HG02588 (cell line): ENCODE results near the gene ERAS.

ENCODE experiments used
- ATAC-seq: cut with Tn5 transposase; IDR thresholded peaks from one replicate; pipeline ENCODE4 v1.9.1; 2021; ENCODE audit warnings: mild to moderate bottlenecking, moderate library complexity; ENCODE audit not compliant: unreplicated experiment

The ERAS gene, protein sequence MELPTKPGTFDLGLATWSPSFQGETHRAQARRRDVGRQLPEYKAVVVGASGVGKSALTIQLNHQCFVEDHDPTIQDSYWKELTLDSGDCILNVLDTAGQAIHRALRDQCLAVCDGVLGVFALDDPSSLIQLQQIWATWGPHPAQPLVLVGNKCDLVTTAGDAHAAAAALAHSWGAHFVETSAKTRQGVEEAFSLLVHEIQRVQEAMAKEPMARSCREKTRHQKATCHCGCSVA

DNA sequence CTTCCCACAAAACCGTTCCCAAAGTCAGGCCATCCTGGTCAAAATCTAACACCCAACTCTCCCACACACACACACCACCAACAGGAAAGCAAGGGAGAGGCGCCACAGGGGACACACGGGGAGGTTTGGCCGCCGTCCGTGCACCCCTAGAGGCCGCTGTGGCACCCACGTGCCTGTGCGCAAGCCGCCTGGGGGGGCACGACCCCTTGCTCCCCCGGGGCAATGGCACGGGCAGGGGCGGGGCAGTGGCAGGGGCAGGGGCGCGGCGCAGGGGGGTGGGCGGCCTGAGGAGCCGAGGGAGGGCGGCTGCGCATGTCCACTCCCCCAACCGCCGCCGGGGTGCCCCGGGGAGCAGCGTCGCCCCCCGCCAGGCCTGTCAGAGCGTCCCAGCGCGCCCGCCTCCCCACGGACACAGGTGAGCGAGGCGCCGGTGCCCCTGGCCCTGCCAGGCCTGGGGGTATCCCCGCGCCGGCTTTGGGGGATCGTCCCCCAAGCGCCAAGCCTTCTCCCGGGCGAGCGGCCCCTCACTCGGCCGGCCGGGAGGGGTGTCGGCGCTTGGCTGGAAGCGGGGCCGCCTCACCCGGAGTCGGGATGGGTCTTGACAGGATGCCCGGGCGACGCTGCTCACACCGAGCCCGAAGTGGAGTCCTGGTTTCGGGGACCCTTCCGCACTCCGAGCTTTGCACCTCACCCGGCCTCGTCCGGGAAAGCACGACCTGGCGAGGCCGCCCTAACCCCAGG is at the start of gene ERAS:
Gene ERAS, plus strand, starts transcription at position 379 of the 741 bp plus-strand sequence. CDS start 2,611 bp downstream, outside the sequence.
- ATAC-seq = no peak

DNA sequence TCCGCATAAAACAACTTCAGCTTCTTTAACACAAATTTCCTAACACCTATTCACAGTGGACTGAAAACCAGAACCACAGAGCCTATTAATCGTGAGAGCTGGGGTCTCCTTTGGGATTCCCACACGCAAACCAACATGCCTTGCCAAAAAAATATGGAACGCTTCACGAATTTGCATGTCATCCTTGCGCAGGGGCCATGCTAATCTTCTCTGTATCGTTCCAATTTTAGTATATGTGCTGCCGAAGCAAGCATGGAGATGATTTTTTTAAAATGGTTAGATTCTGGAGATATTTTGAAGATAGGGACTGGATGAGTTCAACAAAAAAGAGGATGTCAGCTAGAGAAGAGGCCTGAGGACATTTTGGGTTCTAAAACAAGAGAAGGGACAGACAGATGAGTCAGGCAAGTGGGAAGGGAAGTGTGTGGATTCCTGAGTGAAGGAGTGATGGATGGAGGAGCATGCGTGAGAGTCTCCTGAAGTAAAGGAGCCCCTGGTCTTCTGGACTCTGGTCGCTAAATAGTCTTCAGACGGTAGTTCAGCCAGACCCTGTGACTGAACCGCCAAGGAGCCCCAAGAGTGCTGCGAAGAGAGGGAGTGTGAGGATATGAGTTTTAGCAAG is 49.4 kb upstream of the ERAS start:
- no peak for ATAC-seq

DNA sequence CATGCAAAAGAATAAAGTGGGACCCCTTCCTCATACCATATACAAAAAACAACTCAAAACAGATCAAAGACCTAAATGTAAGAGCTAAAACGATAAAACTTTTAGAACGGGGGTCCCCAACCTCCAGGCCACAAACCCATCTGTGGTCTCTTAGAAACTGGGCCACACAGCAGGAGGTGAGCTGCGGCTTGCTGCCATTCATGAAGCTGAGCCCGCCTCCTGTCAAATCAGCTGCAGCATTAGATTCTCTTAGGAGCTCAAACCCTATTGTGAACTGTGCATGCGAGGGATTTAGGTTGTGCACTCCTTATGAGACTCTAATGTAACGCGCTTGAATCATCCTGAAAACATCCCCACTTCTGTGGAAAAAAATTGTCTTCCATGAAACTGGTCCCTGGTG is 46.9 kb upstream of the ERAS start:
- ATAC-seq = no peak

DNA sequence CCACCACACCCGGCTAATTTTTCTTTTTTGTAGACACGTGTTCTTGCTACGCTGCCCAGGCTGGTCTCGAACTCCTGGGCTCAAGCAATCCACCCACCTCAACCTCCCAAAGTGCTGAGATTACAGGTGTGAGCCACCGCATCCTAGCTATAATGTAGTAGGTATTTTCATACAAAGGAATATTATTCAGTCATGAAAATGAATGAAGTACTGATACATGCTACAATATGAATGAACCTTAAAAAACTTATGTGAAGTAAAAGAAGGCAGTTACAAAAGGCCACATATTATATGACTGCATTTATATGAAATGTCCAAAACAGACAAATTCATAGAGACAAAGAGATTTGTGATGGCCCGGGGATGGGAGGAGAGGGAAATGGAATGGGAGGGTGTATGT is 44.6 kb upstream of the ERAS start:
- no peak for ATAC-seq

DNA sequence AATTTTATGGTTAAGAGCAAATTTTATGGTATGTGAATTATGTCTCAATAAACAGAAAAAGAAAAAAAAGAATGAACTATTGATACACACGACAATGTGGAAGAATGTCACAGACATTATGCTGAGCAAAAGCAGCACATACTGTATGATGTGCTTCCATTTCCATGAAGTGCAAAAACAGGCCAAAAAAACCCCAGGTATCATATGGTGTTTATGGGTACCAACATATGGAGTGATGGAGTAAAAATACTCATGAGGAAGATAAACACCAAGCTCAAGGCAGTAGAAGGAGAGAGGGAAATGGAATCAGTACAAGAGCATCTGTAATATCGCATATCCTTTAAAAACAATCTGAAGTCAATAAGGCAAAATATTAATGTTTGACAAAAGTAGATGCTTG is 44.1 kb upstream of the ERAS start:
- no peak for ATAC-seq

DNA sequence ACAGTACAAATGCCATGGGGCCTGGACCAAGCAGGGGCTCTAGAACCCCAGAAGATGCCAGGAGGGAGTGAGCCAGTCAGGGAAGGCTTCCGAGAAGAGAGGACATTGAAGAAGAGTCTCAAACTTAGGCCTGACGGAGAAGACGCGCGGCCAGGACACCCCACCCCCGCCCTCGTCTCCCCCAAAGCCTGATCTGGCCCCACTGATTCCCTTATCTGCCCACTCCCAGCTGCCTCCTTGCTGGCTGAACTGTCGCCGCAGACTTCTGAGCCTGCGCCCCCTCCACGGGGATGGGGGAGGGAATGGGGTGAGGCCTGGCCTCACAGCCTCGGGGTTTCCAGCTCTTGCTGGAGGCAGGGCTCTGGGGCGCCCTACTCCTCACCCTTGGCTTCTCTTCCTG is 43.5 kb upstream of the ERAS start:
- ATAC-seq = no peak

DNA sequence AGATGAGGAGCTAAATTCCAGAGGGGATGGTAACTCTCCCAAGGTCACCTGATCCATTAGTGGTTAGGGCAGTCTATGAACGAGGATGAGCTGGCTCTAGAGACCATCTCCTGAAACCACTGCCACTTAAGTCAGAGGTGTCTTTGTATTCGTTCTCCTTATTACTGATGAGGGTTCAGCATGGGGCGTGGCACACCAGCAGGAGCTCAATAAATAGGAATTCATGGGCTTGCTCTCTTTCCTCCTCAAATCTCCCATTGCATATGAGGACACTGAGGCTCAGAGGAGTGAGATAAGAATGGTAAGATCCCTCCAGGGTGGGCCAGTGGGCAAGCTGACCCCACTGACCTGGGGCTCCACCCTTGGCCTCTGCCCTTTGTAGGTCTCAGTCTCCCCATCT is 41.6 kb upstream of the ERAS start:
- no peak for ATAC-seq

DNA sequence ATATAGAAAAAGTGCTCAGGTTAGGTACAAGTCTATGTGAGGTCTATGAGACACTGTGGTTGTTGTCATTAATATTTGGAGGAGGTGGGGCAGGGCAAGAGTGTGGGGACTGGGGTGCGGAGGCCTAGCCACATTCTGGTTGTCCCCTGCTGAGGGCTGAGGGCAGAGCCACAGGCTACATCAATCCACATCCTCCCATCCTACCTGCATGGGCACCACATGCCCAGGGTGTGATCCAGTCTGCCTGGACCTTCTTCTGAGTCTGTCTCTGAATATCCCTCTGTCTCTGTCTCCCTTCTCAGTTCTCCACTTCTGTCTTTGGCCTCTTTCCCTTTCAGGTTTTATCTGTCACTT is 41.1 kb upstream of the ERAS start:
- ATAC-seq = no peak

DNA sequence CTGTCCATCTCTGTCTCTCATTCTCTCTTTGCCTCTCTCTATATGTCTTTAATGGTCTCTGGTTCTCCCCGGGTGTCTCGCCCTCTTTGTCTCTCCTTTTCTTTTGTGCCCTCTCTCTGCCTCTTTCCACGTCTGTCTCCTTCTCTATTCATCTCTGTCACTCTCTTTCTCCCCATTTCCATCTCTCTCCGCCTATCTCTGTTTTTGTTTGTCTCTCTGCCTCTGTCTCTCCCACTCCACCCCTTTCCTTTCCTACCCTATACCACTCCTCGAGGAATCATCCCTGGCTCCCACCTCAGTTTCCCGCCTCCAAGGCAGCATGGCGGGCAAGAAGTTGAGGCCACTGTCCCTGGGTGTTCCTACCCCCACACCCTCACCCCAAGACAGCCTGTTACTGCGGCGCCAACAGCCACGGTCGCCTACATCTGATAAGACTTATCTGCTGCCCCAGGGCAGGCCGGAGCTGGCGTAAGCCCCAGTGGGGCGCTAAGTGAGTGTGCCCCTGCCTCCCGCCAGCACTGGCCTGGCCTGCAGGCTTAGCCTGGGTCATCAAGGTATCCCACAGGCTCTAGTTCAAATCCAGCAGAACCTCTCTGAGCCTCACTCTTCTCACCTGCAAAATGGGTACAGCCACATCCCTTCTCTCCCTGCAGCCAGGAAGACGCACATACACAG is 40.6 kb upstream of the ERAS start:
- no peak for ATAC-seq

DNA sequence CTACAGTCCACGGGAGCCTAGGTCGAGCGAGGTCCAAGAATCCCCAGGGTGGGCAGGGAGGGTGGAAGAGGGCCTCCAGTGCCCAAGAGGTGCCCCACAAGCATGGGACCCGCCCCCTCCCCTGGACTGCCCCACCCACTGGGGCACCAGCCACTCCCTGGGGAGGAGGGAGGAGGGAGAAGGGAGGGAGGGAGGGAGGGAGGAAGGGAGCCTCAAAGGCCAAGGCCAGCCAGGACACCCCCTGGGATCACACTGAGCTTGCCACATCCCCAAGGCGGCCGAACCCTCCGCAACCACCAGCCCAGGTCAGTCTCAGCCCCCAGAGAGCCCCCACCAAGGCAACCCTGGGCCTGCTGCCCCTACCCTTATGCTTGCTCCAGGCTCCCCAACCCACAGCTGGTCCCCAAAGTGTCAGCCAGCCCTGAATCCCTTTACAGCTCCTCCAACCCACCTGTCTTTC is 39.9 kb upstream of the ERAS start, which contains the start of gene GATA1:
Gene GATA1, plus strand, starts transcription at position 250 of the 460 bp plus-strand sequence. CDS start 4,520 bp downstream, outside the sequence.
- ATAC-seq = no peak

DNA sequence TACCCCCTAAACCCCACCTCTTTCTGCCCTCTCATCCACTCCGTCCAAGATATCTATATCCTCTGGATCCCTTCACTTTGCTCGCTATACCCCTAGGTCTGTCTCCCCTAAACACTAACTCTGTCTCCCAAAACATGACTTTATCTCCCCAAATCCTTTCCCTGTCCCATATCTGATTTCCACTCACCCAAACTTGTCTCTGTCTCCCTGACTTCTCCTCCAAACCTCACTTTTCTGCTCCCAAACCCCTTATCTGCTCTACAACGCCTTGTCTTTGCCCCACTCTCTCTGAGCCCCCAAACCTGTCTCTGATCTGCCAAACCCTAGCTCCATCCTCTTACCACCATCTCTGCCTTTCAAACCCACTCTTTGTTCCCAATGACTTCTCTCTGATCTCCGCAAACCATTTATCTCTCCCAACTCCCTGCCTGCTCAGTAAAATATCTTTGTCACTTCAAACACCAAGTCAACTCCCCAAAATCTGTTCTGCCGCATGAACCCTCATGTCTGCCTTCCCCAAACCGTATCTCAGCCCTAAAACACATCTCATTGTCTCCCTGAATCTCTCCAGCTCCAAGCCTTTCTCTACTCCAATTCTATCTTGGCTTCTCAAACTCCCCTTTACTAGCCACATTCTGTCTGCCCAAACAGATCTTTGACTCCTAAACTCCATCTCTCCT is 39.3 kb upstream of the ERAS start:
- no peak for ATAC-seq

DNA sequence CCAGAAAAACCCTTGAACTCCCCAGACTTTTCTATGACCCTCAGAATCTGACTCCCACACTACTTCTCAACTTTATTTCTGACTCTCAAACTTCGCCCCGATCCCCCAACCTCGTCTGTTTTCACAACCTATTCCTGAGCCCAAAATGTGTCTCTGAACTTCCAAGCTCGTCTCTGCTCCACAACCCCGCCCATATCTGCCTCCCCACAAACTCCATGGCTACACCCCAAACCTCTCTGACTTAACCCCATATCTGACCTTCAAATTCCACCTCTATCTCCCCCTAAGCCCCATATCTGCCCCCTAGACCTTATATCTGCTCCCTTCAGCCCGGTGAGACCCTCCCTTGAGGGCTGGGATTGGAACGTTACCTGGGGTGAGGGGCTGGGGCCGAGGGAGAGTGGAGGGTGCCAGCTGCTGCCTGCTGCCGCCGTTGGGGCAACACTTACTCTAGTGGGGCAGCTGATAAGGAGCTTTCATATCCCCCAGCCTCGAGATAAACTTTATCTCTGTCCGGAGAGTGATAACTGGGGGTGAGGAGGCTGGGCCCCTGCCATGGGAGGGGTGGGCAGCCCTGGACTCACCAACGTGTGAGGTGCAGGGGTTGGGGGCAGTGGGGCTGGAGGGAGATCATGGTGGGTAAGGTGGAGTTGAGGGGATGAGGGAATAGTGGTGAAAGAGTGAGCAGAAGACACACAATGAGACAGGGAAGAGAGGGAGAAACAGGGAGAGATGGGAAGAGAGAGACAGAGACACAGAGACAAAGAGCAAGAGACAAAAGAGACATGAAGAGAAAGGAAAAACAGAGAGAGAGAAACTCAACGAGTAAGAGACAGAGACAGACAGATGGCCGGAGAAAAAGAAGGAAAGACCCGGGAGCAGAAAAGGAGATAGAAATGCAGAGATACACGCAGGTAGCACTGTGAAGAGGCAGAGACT is 38.5 kb upstream of the ERAS start:
- ATAC-seq = no peak

DNA sequence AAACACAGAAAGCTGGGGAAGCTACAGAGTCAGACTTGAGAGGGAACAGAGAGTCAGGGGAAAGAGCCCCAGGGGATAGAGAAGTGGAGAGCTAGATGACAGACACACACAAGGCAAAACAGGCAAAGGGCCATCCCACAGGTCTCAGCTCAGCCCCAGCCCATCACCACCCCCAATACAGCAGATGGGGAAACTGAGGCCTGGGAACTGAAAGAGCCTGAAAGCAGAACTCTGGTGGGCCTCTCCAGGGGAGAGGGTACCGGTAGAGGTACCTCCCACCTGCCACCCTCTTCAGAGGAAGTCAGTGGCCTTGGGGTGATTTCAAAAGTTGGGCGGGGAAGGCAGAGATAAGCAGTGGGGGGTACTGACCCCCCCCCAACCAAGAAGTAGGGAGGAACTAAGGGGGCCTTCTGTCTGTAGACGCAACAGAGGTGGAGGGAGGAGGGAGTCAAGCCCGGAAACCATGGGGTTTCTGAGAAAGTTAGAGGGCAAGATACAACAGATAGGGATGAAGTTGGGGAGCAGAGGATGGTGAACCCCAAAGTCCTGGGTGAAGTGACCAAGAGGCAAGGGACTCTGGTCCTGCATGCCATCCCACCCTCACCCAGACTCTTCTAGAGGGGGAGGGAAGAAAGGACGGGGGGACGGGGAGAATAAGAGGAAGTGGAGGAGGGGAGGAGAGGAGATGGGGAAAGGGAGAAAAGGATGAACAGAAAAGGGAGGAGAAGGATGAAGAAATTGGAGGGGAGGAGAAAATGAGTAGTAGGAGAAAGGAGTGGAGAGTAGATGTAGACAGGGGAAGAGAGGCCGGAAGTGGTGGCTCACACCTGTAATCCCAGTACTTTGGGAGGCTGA is 36.7 kb upstream of the ERAS start:
- no peak for ATAC-seq

DNA sequence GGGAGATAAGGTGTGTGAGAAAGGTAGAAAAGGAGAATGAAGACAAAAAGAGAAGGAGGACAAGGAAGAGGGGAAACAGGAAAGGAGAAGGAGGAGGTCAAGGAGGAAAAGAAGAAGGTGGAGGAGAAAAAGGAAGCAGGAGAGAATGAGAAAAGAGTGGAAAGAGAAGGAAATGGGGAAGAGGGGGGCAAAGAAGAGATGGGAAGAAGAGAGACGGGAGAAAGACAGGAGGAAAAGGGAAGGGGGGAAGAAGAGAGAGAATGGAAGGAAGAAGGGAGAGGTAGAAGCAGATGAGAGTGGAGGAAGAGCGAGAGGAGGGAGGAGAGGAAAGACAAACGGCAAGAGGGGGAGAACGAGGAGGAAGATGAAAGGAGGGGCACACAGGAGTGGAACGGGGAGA is 35.8 kb upstream of the ERAS start:
- ATAC-seq = no peak

DNA sequence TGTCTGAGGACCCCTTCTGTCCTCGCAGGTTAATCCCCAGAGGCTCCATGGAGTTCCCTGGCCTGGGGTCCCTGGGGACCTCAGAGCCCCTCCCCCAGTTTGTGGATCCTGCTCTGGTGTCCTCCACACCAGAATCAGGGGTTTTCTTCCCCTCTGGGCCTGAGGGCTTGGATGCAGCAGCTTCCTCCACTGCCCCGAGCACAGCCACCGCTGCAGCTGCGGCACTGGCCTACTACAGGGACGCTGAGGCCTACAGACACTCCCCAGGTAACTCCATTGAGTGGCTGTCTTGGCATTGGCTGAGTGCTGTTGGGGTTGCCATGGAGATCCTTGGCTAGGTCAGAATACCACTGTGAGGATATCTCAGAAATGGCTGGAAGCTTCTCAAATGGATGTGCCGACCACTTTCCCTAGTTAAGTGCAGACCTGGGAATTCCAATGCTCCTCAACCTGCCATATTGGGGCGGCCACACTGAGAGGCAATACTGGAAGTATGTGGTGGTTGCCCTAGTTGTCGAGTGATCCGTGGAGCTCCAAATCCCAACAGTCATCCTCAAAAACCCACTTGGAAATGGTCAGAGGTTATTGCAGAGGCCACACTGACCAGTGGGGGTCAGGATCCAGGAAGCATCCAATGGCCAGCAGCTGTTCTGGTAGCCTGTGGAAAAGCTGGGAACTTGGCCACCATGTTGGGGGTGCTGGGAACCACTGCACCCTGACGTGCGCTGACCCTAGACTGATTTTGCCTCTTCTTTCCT is 35.1 kb upstream of the ERAS start:
- no peak for ATAC-seq

DNA sequence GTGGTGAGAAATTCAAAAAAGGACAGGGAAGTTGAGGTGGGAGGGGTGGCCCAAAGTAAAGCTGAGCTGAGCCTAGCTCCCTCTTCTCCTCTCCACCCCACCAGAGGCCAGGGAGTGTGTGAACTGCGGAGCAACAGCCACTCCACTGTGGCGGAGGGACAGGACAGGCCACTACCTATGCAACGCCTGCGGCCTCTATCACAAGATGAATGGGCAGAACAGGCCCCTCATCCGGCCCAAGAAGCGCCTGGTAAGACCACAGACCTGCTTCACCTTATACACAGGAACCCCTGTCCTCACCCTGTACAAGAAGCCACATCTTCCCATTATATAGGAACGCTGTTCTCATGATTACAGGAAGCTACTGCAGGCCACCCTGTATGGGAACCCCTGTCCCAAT is 34.1 kb upstream of the ERAS start:
- no peak for ATAC-seq

DNA sequence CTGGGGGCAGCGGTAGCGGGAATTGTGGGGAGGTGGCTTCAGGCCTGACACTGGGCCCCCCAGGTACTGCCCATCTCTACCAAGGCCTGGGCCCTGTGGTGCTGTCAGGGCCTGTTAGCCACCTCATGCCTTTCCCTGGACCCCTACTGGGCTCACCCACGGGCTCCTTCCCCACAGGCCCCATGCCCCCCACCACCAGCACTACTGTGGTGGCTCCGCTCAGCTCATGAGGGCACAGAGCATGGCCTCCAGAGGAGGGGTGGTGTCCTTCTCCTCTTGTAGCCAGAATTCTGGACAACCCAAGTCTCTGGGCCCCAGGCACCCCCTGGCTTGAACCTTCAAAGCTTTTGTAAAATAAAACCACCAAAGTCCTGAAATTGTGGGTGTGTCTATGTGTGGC is 32.4 kb upstream of the ERAS start:
- no peak for ATAC-seq

DNA sequence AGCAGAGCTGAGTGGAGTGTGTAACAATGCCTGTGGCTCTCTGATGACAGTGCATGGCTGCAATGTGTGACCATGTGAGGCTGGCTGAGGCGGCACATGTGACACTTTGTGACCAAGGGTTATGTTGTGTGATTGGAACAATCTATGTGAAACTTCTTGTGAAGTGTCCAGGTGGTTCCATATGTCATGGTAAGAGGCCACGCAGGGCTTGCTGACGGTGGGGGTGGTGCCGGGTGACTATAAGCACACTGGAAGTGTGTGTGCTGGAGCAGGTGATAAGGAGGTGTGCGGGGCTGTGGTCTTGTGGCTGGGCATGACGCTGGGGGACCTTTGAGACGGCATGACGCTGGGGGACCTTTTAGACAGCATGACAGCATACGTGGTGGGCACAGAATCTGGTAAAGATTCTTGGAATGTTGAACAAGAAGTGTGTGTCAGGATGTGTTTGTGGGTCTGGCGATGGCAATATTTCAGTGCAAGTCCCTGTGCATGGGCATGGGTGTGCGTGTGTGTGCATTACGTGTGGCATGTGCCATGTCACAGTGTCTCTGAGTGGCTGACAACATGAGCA is 31.9 kb upstream of the ERAS start:
- ATAC-seq = no peak
